Stomach (tissue), 9 donors: ENCODE results near the gene ZMYND12. TPM values are rescaled to one million over a fixed set of nuclear protein-coding genes. Genes with fewer than 3 reads are reported as not detected.

Experiments
- DNase-seq, 2 donors: peaks; one replicate each; pipeline versions ENCODE4 v3.0.0 to v3.0.0-alpha.2; 2013 to 2019
- H3K27ac ChIP-seq, 5 donors: fragments of 200-600 bp in 4 of 5; sonication (generic) in 4 of 5; one replicate each; pipeline ENCODE4 v1.5.1; 2013 to 2019; ENCODE audit warnings: mild to moderate bottlenecking in 1 of 5, moderate library complexity in 1 of 5
- H3K27me3 ChIP-seq, 3 donors: fragments of 200-600 bp; sonication (generic); one replicate each; pipeline ENCODE4 v1.5.1; 2017 to 2019; ENCODE audit warnings: mixed run types in 1 of 3
- H3K36me3 ChIP-seq, 4 donors: fragments of 200-600 bp; sonication (generic); 1 replicate in 3 of 4; 2 replicates in 1 of 4; pipeline ENCODE4 v1.5.1; 2016 to 2019
- H3K4me1 ChIP-seq, 4 donors: fragments of 200-600 bp; sonication (generic); one replicate each; pipeline ENCODE4 v1.5.1; 2016 to 2019
- H3K4me3 ChIP-seq, 4 donors: fragments of 200-600 bp; sonication (generic) in 3 of 4; one replicate each; pipeline ENCODE4 v1.5.1; 2016 to 2019; ENCODE audit warnings: mild to moderate bottlenecking in 1 of 4
- H3K9me3 ChIP-seq, 4 donors: fragments of 200-600 bp; sonication (generic); one replicate each; pipeline ENCODE4 v1.5.1; 2016 to 2019
- CTCF ChIP-seq, 7 experiments: fragments of 450-650 bp in 4 of 7; fragments of 200-600 bp in 3 of 7; sonication (generic) in 3 of 7; IDR thresholded peaks; one replicate each; pipeline ENCODE4 v1.5.1; 2016 to 2019; ENCODE audit warnings: antibody characterized with exemption in 7 of 7, control low read depth in 2 of 7, mild to moderate bottlenecking in 1 of 7
- EP300 ChIP-seq: sonication (generic); formaldehyde crosslinking; IDR thresholded peaks from one replicate; pipeline ENCODE4 v1.6.1; 2017; ENCODE audit warnings: antibody characterized with exemption
- POLR2A ChIP-seq, 4 donors: fragments of 450-650 bp; IDR thresholded peaks; one replicate each; pipeline ENCODE4 v1.6.1; 2016; ENCODE audit warnings: antibody characterized with exemption in 4 of 4, control low read depth in 2 of 4, mild to moderate bottlenecking in 1 of 4, moderate library complexity in 1 of 4
- POLR2AphosphoS5 ChIP-seq, 3 donors: sonication (generic); formaldehyde crosslinking; IDR thresholded peaks; one replicate each; pipeline ENCODE4 v1.6.1; 2016; ENCODE audit warnings: antibody characterized with exemption in 3 of 3
- WGBS, 5 donors: extraction: QIAGEN DNeasy Blood & Tissue Kit in 3 of 5; methylation state at CpG; one replicate each; pipeline versions ENCODE4 v1.1.5 to v1.1.7; 2013 to 2018; 5-methylcytosine and 5-hydroxymethylcytosine counted together
- intact Hi-C: fragments of 100-400 bp; cut with DNase I; formaldehyde crosslinking; loops from one replicate; pipeline ENCODE4 v1.15.1; 2023; ENCODE audit warnings: low total_unique reads
- polyA plus RNA-seq, 3 donors: library from polyadenylated mRNA; stranded (reverse); fragments of 200-250 nt; gene quantifications; one replicate each; pipeline ENCODE4 v1.2.3, GENCODE V29; 2013
- total RNA-seq, 5 donors: library from RNA; depleted of rRNA; stranded (reverse); fragments of >200 nt; gene quantifications; one replicate each; pipeline versions ENCODE4 v1.1.0 to v1.2.3, GENCODE V29; 2014 to 2016
- donor health status: healthy with polysubstance abuse.
- donor health status: Bipolar disorder and iron deficiency.
- donor health status: healthy.

The ZMYND12 gene
- total and polyA plus RNA-seq, 8 donors: 0.18 to 245 (median 1.9) TPM; not detected in 2

- no peaks in the 10 kb centered on the region for H3K27me3 ChIP-seq
- no peaks in the 10 kb centered on the region for H3K36me3 ChIP-seq
- intact Hi-C loops: no loop called here
- WGBS, 5 donors: 87 to 93% (median 90%) methylated on average over 4 of the region's 4 CpGs
- no peak overlapping the region for H3K4me3 ChIP-seq
- no peak for TF ChIP-seq POLR2AphosphoS5 (IDR thresholded peaks at IDR 0.05)
- TF ChIP-seq CTCF (IDR thresholded peaks at IDR 0.05): no peak
- no peak for TF ChIP-seq POLR2A (IDR thresholded peaks at IDR 0.05)
- TF ChIP-seq EP300: no peak
- peaks cover 7 to 35% (median 14%) of the 10 kb centered on the region in 4 donors for H3K4me1 ChIP-seq
- H3K9me3 ChIP-seq: no peaks in the 10 kb centered on the region
- H3K27ac ChIP-seq: no peak overlapping the region
- no peak for DNase-seq
Measured at GRCh38 chr1:42424201-42424600, 31.6 kb downstream of the ZMYND12 start.

- no peak overlapping the region for H3K4me3 ChIP-seq
- no peak for DNase-seq
- intact Hi-C loops: no loop called here
- WGBS, 5 donors: 80 to 94% (median 91%) methylated on average over 3 of the region's 3 CpGs
- no peaks in the 10 kb centered on the region for H3K27me3 ChIP-seq
- H3K27ac ChIP-seq: no peak overlapping the region
- H3K4me1 ChIP-seq: peaks cover 7 to 37% (median 14%) of the 10 kb centered on the region in 4 donors
- TF ChIP-seq EP300: no peak
- TF ChIP-seq CTCF (IDR thresholded peaks at IDR 0.05): no peak
- TF ChIP-seq POLR2AphosphoS5 (IDR thresholded peaks at IDR 0.05): no peak
- no peak for TF ChIP-seq POLR2A (IDR thresholded peaks at IDR 0.05)
- H3K9me3 ChIP-seq: no peaks in the 10 kb centered on the region
- H3K36me3 ChIP-seq: no peaks in the 10 kb centered on the region
Measured at GRCh38 chr1:42423681-42424080, 32.1 kb downstream of the ZMYND12 start.

- TF ChIP-seq POLR2A (IDR thresholded peaks at IDR 0.05): no peak
- DNase-seq: peak in 1 of 2 donors; percentile 19
- H3K36me3 ChIP-seq: no peaks in the 10 kb centered on the region
- no peaks in the 10 kb centered on the region for H3K27me3 ChIP-seq
- H3K4me3 ChIP-seq: no peak overlapping the region
- WGBS, 5 donors: 68 to 84% (median 74%) methylated on average over 9 of the region's 9 CpGs
- peaks cover 7 to 37% (median 14%) of the 10 kb centered on the region in 4 donors for H3K4me1 ChIP-seq
- intact Hi-C loops: no loop called here
- H3K9me3 ChIP-seq: no peaks in the 10 kb centered on the region
- peak overlapping the region in 1 of 5 donors; percentile 88 for H3K27ac ChIP-seq
Measured at GRCh38 chr1:42422737-42423136, 33.1 kb downstream of the ZMYND12 start.

- no peak for TF ChIP-seq CTCF (IDR thresholded peaks at IDR 0.05)
- peak; percentile 15 to 70 (median 49) for TF ChIP-seq POLR2AphosphoS5 (IDR thresholded peaks at IDR 0.05)
- TF ChIP-seq EP300: peak; percentile 68
- no peak for TF ChIP-seq POLR2A (IDR thresholded peaks at IDR 0.05)
- intact Hi-C loops: no loop called here
- Histone ChIP-seq H3K27me3 (no peaks in the 10 kb centered on the region), H3K4me1 (peaks cover 7 to 37% (median 14%) of the 10 kb centered on the region in 4 donors), H3K4me3 (no peak overlapping the region), H3K36me3 (no peaks in the 10 kb centered on the region), H3K9me3 (no peaks in the 10 kb centered on the region), H3K27ac (peak overlapping the region in 3 of 5 donors; percentile 54 to 88 (median 65))
- peak in 1 of 2 donors; percentile 94 for DNase-seq
- 24 to 40% (median 38%) methylated on average over 10 of the region's 10 CpGs for WGBS, 5 donors
Measured at GRCh38 chr1:42420911-42421585, 34.8 kb downstream of the ZMYND12 start.

- H3K36me3 ChIP-seq: no peaks in the 10 kb centered on the region
- intact Hi-C loops: no loop called here
- H3K9me3 ChIP-seq: no peaks in the 10 kb centered on the region
- TF ChIP-seq POLR2AphosphoS5 (IDR thresholded peaks at IDR 0.05) (peak in 1 of 3 donors; percentile 70), EP300 (no peak)
- H3K27ac ChIP-seq: peak overlapping the region in 3 of 5 donors; percentile 54 to 88 (median 65)
- WGBS, 5 donors: 63 to 93% (median 84%) methylated on average over 7 of the region's 7 CpGs
- peaks cover 7 to 37% (median 14%) of the 10 kb centered on the region in 4 donors for H3K4me1 ChIP-seq
- no peak overlapping the region for H3K4me3 ChIP-seq
- peak in 1 of 2 donors; percentile 63 for DNase-seq
- H3K27me3 ChIP-seq: no peaks in the 10 kb centered on the region
Measured at GRCh38 chr1:42420121-42420520, 35.7 kb downstream of the ZMYND12 start.
